HG02852 (cell line): ENCODE results near the gene PLA2G3.
"Not testable (repeated sequence)": the region's sequence is repeated elsewhere in the genome, so short reads cannot be mapped to it uniquely, and the experiment has no call there.

Source experiments
- ATAC-seq: cut with Tn5 transposase; IDR thresholded peaks from one replicate; pipeline ENCODE4 v1.9.1; 2021; ENCODE audit warnings: mild to moderate bottlenecking, moderate library complexity; ENCODE audit not compliant: unreplicated experiment

Gene PLA2G3, protein sequence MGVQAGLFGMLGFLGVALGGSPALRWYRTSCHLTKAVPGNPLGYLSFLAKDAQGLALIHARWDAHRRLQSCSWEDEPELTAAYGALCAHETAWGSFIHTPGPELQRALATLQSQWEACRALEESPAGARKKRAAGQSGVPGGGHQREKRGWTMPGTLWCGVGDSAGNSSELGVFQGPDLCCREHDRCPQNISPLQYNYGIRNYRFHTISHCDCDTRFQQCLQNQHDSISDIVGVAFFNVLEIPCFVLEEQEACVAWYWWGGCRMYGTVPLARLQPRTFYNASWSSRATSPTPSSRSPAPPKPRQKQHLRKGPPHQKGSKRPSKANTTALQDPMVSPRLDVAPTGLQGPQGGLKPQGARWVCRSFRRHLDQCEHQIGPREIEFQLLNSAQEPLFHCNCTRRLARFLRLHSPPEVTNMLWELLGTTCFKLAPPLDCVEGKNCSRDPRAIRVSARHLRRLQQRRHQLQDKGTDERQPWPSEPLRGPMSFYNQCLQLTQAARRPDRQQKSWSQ

GRCh38 chr22:31139866-31140716 lies at the start of gene PLA2G3:
Gene PLA2G3, minus strand, starts transcription at chr22:31140508. Its CDS starts 154 bp downstream, at chr22:31140354.
- no peak for ATAC-seq

- no peak for ATAC-seq
Measured at GRCh38 chr22:31187627-31188026, 47.3 kb upstream of the PLA2G3 start.

DNA sequence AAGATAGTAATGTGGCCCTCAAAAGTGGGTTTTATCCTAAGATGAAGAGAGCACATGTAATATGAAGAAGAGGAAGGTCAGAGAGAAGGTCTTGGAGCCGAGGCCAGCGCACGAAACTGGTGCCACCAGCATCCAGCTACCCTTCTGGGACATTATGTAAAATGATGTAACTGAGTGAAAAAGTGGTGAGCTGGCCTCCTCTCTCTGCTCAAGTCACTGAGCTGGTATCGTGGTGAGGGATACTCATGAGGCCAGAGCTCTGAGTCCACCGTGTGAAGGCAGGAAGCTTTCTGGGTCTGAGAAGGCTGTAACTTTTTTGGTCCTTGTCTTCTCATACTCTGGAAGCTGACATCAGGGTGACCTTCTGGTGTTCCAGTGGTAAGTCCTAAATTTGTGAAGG lies 44.7 kb upstream of the PLA2G3 start:
- ATAC-seq: no peak

DNA sequence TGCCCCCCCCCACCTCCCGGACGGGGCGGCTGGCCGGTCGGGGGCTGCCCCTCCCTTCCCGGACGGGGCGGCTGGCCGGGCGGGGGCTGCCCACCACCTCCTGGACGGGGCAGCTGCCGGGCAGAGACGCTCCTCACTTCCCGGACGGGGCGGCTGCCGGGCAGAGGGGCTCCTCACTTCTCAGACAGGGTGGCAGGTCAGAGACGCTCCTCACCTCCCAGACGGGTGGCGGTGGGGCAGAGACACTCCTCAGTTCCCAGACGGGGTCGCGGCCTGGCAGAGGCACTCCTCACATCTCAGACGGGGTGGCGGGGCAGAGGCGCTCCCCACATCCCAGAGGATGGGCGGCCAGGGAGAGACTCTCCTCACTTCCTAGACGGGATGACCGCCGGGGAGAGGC lies 43.7 kb upstream of the PLA2G3 start:
- ATAC-seq: no peak

- ATAC-seq: no peak
Measured at GRCh38 chr22:31179345-31179744, 39.0 kb upstream of the PLA2G3 start.

DNA sequence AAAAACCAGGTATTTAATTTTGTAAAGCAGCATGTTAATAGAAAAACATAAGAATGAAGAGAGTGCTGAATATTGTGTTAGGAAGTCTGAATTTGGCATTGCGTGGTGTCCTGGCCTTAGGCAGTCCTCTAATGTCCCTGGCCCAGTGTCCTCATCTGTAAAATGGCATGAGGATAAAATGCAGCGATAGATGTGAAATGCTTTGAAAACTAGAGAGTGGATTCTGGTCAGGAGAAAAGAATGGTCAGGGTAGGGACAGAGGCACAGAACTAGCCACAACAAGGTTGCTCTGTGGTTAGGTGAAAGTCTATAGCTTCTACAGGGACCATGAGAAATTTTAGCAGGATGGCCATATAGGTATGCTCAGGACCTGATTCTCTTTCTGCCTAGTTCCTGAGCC lies 38.6 kb upstream of the PLA2G3 start:
- no peak for ATAC-seq

DNA sequence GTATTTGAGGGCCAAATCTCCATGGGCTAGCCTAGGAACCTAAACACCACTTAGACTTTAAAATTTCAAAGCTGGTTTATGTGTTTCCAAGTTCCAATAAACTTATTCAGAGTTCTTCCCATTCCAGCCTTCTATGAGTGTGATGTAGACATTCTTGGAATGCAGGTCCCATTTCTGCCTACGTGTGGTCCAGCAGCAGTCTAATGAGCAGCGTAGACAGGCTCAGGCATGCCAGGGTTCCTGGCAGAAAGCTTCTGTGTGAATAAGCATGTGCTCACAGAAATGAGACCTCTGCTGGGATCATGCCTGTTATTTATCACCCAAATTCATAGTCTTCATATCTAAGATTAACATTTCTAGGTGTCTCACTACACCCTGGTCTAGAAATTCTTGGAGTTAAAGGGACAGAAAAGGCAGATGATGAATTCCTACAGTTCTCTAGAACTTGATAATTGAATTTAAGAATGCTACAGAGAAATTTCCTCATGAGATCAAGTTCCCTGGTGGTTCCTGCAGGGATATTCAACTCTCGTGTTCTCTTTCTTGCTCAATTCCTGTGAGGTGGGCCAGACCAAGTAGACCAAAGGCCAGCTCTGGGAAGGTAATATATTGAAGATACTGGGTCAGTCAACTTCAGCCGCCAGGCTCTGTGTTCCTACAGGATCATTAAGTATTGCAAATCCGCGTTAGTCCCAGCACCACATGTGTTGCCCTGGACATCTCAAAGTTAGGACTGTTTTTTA lies 37.3 kb upstream of the PLA2G3 start:
- no peak for ATAC-seq

DNA sequence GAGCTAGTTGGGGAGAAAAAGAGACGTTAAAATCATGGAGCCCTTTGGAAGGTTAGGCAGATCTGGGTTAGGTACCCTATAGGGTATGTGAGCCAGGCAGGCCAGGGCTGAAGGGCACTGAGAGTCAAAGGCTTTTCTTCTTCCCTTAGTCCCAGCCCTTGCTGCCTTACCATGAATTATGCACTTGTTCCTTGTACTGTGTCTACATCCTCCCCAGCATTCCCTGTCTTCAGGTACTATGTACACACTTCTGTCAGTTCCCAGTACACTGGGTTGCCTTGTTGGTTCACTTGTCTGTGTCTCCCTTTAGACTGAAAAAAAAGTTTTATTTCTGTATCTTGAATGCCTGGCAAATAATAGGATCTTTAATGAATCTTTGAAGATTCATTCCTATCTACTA lies 36.6 kb upstream of the PLA2G3 start:
- no peak for ATAC-seq

DNA sequence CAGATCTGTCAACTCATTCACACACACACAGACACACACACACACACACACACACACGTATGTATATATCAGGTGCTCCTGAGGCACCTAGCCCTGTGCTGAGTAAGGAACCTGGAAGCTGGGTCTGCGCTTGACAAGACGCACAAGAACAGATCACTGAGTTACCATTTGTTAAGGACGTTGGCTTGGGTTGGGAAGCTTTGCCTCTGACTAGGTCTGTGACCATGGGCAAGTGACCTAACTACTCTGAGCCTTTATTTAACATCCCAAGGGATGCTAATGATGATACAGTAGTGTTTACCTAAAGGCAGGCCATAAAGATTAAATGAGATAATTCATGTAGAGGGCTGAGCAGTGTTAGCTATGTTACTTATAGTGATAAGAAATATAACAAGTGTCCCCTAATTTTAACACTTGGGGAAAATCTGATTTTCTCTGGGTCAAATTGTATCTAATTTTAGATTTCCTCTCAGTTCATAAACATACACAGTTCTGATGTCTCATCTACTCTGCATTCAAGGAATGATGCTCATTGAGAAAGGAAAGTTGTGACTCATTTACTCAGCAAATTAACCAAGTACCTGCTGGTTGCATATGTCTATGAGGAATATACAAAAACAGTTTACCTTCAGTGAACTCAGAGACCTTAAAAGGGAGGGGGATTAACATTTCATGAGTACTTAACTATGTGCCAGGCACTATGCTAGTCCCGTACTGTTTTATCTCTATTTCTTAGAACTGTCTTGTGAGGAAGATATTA lies 33.3 kb upstream of the PLA2G3 start:
- ATAC-seq: no peak

- ATAC-seq: not testable (repeated sequence)
Measured at GRCh38 chr22:31171734-31172133, 31.4 kb upstream of the PLA2G3 start.

DNA sequence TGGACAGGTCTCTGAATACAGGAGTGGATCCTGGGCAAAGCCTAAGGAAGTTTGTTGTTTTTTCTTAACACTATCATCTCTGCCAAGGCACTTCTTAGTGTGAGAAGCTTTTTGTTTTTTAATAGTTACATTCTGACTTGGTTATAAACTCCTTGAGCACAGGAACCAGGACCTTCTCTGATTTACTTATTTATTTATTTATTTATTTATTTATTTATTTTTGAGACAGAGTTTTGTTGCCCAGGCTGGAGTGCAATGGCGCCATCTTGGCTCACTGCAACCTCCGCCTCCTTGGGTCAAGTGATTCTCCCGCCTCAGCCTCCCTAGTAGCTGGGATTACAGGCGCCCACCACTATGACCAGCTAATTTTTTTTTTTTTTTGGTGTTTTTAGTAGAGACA lies 30.7 kb upstream of the PLA2G3 start:
- ATAC-seq: no peak

DNA sequence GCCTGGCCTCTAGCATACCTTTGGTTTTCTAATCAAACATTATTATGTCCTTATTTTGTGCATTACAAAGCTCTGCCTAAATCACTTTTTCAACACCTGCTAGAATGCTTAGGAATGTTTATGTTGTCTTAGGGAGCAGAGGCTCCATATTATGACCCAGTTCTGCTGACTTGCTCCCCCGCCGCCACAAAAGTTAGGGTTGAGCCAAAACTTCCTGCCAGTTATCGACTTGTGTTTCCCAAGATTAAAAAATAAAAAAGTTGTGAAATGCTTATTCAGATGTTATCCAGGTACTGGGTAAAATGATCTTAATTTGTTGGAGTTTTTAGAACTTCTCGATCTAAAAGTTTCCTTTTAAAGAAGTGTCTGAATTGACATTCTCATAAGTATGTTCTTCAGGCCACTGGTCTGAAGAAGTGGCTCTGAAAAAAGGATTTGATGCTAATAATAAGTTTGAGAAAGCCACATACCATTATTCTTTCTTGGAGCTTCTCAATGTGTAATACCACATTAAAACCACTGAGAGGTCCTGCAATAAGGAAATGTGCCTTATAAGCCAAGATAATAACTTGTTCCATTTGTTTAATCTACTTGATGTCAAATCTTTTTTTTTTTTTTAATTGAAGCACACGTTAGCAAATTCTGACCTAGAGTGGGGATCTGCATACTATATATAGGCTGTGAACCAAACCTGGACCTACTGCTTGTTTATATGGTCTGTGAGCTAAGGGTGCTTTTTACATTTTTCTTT lies 21.9 kb upstream of the PLA2G3 start:
- ATAC-seq: no peak

- no peak for ATAC-seq
Measured at GRCh38 chr22:31161386-31161785, 21.1 kb upstream of the PLA2G3 start.

DNA sequence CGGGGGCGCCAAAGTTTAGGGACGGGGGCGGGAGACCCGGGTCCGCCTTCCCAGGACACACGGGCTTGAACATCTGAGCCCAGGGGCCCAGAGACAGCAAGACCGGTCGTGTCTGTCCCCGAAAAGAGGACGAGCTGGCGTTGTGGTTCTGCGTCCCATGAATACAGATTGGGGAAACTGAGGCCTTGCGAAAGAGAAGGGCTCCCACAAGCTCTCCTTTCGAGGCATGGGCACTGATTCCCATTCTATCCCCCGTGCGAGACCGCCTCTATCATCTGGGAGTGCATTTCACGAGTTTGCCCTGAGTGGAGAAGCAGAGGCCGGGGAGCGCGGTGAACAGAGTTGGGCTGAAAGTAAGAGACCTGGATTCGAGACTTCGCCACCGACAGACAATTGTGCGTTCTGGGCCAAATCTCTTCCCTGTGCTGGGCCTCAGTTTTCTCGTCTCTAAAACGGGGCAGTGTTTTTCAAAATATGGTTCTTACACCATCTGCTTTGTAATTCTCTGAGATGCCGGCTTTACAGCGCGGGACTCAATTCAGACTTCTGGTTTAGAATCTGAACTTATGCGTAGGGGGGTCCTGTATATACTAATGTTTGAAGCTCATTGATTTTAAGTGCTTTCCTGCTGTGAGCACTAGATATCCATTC lies 20.1 kb upstream of the PLA2G3 start:
- peak; percentile 17 for ATAC-seq

- no peak for ATAC-seq
Measured at GRCh38 chr22:31155422-31155821, 15.1 kb upstream of the PLA2G3 start.

DNA sequence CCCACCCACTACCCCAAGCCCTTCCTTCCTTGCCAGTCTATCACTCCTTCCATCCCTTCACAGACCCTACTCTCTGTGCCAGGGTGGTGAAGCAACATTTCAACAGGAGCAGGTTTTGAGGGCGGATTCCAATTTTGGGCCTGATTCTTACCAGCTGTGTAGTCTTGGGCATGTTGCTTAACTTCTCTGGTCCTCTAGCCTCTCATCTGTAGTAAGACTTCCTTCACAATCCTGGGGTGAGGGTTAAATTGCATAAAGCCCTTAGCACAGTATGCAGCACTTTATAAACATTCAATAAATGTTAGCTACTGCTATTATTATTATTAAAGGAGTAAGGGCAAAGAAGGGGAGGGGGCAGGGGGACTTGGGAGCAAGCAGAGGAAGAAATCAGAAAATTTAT lies 14.7 kb upstream of the PLA2G3 start:
- no peak for ATAC-seq

GRCh38 chr22:31153357-31153756 lies 13.0 kb upstream of the PLA2G3 start:
- no peak for ATAC-seq

DNA sequence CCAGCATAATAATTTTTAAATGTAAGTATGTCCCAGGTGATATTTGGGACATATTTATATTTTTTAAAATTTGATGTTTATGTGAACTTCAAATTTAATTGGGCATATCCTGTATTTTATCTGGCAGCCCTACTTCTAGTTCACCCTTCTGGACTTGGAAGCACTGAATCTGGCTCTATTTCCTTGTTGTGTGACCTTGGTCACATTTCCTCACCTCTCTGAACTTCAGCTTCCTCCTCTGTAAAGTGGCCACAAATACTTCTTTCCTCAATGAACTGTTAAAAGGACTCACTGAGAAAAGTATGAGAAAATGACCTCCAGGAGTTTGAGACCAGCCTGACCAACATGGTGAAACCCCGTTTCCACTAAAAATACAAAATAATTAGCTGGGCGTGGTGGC lies 11.6 kb upstream of the PLA2G3 start:
- ATAC-seq: no peak

GRCh38 chr22:31150615-31151014 lies 10.3 kb upstream of the PLA2G3 start:
- ATAC-seq: no peak
